Cardiac fibroblast (primary cell): ENCODE data around the gene SLC2A4RG.

Experiments used
- DNase-seq, 2 donors: peaks; one replicate each; pipeline versions ENCODE4 v3.0.0 to v3.0.0-alpha.2; 2010; ENCODE audit warnings: low read depth in 2 of 2
- H3K4me3 ChIP-seq, 2 donors: replicated peaks in 1 of 2; 1 replicate in 1 of 2; 2 replicates in 1 of 2; pipeline ENCODE4 v1.5.1; 2011; ENCODE audit warnings: low read depth in 2 of 2, low read length in 2 of 2, mild to moderate bottlenecking in 2 of 2, moderate library complexity in 1 of 2
- CTCF ChIP-seq: IDR thresholded peaks from one replicate; pipeline ENCODE4 v1.5.1; 2011; ENCODE audit warnings: low read depth, mild to moderate bottlenecking, low read length, inconsistent platforms

Gene SLC2A4RG

GRCh38 chr20:63744574-63745423 lies 5.2 kb downstream of the SLC2A4RG start:
- no peak for TF ChIP-seq CTCF
- no peak for DNase-seq
- no peak overlapping the region for H3K4me3 ChIP-seq

- no peak for TF ChIP-seq CTCF
- DNase-seq: no peak
- H3K4me3 ChIP-seq: no peak overlapping the region
These were observed 5.8 kb downstream of the SLC2A4RG start for GRCh38 chr20:63745424-63745805.

GRCh38 chr20:63745961-63746731 lies 6.6 kb downstream of the SLC2A4RG start:
- DNase-seq: no peak
- H3K4me3 ChIP-seq: no peak overlapping the region
- TF ChIP-seq CTCF: no peak

- no peak for DNase-seq
- no peak for TF ChIP-seq CTCF
- no peak overlapping the region for H3K4me3 ChIP-seq
These were observed 7.3 kb downstream of the SLC2A4RG start for GRCh38 chr20:63746751-63747315.

GRCh38 chr20:63747622-63748069 lies 8.1 kb downstream of the SLC2A4RG start:
- DNase-seq: no peak
- TF ChIP-seq CTCF: no peak
- no peak overlapping the region for H3K4me3 ChIP-seq

- no peak for TF ChIP-seq CTCF
- H3K4me3 ChIP-seq: no peak overlapping the region
- DNase-seq: no peak
These were observed 8.7 kb downstream of the SLC2A4RG start for GRCh38 chr20:63748070-63748933.
